Adrenal gland (tissue), 12 donors: ENCODE results near the gene ENPP1. TPM values are rescaled to one million over a fixed set of nuclear protein-coding genes. Genes with fewer than 3 reads are reported as not detected.

Source experiments
- DNase-seq, 7 donors: peaks; one replicate each; pipeline ENCODE4 v3.0.0-alpha.2; 2019 to 2020
- H3K27ac ChIP-seq, 5 donors: fragments of 200-600 bp; sonication (generic) in 4 of 5; 1 replicate in 3 of 5; 2 replicates in 2 of 5; pipeline versions ENCODE4 v1.5.1 to v1.8.0; 2016 to 2020; ENCODE audit warnings: mild to moderate bottlenecking in 1 of 5
- H3K27me3 ChIP-seq: fragments of 200-600 bp; 2 replicates; pipeline ENCODE4 v1.8.0; 2021
- H3K36me3 ChIP-seq, 2 donors: fragments of 200-600 bp; replicated peaks in 1 of 2; 1 replicate in 1 of 2; 2 replicates in 1 of 2; pipeline versions ENCODE4 v1.5.1 to v1.8.0; 2018 to 2022
- H3K4me1 ChIP-seq, 2 donors: fragments of 200-600 bp; replicated peaks in 1 of 2; 1 replicate in 1 of 2; 2 replicates in 1 of 2; pipeline versions ENCODE4 v1.5.1 to v1.8.0; 2018 to 2021
- H3K4me3 ChIP-seq, 4 donors: fragments of 200-600 bp; sonication (generic) in 3 of 4; one replicate each; pipeline ENCODE4 v1.5.1; 2016 to 2018
- H3K9me3 ChIP-seq, 3 donors: fragments of 200-600 bp; sonication (generic) in 1 of 3; replicated peaks in 1 of 3; 1 replicate in 2 of 3; 2 replicates in 1 of 3; pipeline versions ENCODE4 v1.5.1 to v1.8.0; 2016 to 2021
- POLR2A ChIP-seq, 2 donors: fragments of 450-650 bp; IDR thresholded peaks; one replicate each; pipeline ENCODE4 v1.6.1; 2017; ENCODE audit warnings: antibody characterized with exemption in 2 of 2, mild to moderate bottlenecking in 2 of 2, moderate library complexity in 1 of 2
- WGBS, 4 donors: extraction: QIAGEN DNeasy Blood & Tissue Kit in 2 of 4; methylation state at CpG; one replicate each; pipeline versions ENCODE4 v1.1.5 to v1.1.7; 2013 to 2017; 5-methylcytosine and 5-hydroxymethylcytosine counted together
- intact Hi-C, 2 donors: fragments of 100-400 bp; cut with DNase I; formaldehyde crosslinking; loops; one replicate each; pipeline versions ENCODE4 v1.14.1 to v1.15.0; 2022 to 2023
- polyA plus RNA-seq, 3 donors: library from polyadenylated mRNA; stranded (reverse); fragments of 200-250 nt in 2 of 3; fragments of 350-450 nt in 1 of 3; fragmentation: Illumina TruSeq in 1 of 3; extraction: RNeasy Lipid Tissue Mini Kit (QIAGEN cat#74804) in 1 of 3; gene quantifications; one replicate each; pipeline ENCODE4 v1.2.3, GENCODE V29; 2013 to 2014
- total RNA-seq, 9 donors: library from RNA; depleted of rRNA in 4 of 9; stranded (reverse); fragments of >200 nt in 4 of 9; fragments of 120-200 nt in 1 of 9; fragmentation: NEBNext Ultra II Directional in 1 of 9; extraction: Animal tissue kit (Norgen Biotek cat#: 25700) in 1 of 9; gene quantifications; one replicate each; pipeline versions ENCODE4 v1.1.0 to v1.2.4, GENCODE V29; 2013 to 2023
- TF ChIP-seq, protein P1 (sequence below), 6 experiments: fragments of 450-650 bp in 4 of 6; fragments of 200-600 bp in 2 of 6; sonication (generic) in 1 of 6; IDR thresholded peaks; 1 replicate in 5 of 6; 2 replicates in 1 of 6; pipeline versions ENCODE4 v1.5.1 to v1.8.0; 2016 to 2021; ENCODE audit warnings: antibody characterized with exemption in 6 of 6, mild to moderate bottlenecking in 2 of 6, moderate library complexity in 1 of 6
- donor health status: healthy with polysubstance abuse.
- donor health status: Bipolar disorder and iron deficiency.
- donor health status: DM: yes; HTN: yes; CAD: no.
- donor health status: DM: no; HTN: no; CAD: no.
- donor health status: DM: no; HTN: no; CAD: no.
- donor health status: DM: yes; HTN: yes; CAD: no.

Gene ENPP1
- total and polyA plus RNA-seq, 12 donors, result 2.1 to 44.7 (median 9.5) TPM

DNA sequence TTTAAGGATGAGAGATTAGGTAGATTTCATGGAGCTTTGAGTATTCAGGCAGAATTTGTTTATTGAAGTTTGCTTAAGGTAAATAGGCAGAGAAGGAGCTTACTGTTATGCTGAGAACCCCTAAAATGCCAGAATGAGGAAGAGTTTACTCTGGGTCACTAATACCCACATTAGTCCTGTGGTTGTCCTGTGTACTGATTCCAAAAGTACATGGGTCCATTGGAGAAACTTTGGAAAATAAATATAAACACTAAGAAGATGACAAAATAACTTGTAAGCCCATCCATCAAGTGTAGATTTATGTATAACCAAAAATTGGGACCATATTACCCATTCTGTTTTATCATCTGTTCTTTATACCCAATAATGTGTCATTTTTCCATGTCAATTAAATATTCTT lies 31.6 kb downstream of the ENPP1 start:
- no peaks in the 10 kb centered on the region for H3K4me1 ChIP-seq
- no peak for DNase-seq
- H3K9me3 ChIP-seq, result no peaks in the 10 kb centered on the region
- no peak overlapping the region for H3K27ac ChIP-seq
- no peaks in the 10 kb centered on the region for H3K36me3 ChIP-seq
- H3K4me3 ChIP-seq, result no peak overlapping the region
- no peaks in the 10 kb centered on the region for H3K27me3 ChIP-seq
- intact Hi-C loops, result no loop called here
- TF ChIP-seq POLR2A (IDR thresholded peaks at IDR 0.05), result no peak
- TF ChIP-seq, protein P1, sequence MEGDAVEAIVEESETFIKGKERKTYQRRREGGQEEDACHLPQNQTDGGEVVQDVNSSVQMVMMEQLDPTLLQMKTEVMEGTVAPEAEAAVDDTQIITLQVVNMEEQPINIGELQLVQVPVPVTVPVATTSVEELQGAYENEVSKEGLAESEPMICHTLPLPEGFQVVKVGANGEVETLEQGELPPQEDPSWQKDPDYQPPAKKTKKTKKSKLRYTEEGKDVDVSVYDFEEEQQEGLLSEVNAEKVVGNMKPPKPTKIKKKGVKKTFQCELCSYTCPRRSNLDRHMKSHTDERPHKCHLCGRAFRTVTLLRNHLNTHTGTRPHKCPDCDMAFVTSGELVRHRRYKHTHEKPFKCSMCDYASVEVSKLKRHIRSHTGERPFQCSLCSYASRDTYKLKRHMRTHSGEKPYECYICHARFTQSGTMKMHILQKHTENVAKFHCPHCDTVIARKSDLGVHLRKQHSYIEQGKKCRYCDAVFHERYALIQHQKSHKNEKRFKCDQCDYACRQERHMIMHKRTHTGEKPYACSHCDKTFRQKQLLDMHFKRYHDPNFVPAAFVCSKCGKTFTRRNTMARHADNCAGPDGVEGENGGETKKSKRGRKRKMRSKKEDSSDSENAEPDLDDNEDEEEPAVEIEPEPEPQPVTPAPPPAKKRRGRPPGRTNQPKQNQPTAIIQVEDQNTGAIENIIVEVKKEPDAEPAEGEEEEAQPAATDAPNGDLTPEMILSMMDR (IDR thresholded peaks at IDR 0.05), result no peak

DNA sequence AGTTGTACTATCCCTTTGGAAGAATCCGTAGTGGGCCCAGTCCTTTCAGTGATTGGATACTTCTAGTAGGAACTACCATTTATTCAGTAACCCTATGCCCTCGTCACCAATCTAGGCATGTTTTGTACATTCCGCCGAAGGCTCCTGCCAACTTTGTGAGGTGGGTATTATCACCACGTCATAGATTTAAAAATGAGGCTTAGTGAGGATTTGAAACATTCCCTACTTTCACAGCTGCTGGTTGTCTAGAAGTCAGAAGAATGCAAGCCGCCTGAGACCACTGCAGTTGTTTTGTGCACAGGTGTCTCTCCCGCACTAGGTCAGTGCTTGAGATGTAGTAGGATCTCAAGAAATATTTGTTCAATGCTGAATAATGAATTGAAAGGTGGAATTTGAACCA lies 32.6 kb downstream of the ENPP1 start:
- Histone ChIP-seq H3K27me3 (no peaks in the 10 kb centered on the region), H3K27ac (no peak overlapping the region), H3K36me3 (no peaks in the 10 kb centered on the region), H3K4me1 (no peaks in the 10 kb centered on the region), H3K9me3 (no peaks in the 10 kb centered on the region), H3K4me3 (no peak overlapping the region)
- 88 to 93% (median 89%) methylated on average over 7 of the region's 7 CpGs for WGBS, 4 donors
- intact Hi-C loops, result no loop called here
- DNase-seq, result no peak
- TF ChIP-seq, protein P1 (IDR thresholded peaks at IDR 0.05), result no peak
- TF ChIP-seq POLR2A (IDR thresholded peaks at IDR 0.05), result no peak

DNA sequence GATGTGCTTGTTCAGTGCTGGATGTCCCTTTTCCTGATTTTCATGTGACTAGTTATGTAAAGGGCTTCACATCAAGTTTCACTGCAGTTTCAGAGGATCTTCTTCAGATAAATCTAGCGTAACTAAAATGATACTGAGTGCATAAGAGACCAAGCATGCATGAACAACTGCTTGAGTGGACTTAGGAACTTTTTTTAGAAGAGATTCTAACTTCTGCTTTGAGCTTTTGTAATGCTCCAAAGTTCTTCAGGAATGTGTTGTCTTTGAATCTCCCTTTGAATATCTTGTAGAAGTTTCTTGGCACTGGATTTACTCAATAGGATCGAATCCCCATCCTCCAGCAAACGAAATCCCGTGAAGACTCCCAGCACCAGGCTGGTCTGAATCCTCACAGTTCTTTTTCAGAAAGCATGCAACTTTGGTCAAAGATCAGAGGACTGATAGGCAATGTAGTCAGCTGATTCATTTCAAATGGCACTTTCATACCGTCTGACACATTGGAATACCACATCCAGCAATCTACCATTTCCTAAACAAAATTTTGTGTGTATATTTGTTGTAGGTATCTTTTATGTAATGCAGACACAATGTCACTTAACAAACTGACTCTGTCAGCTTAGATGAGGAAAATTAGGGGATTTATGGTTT lies 33.2 kb downstream of the ENPP1 start:
- no peak for DNase-seq
- no peak overlapping the region for H3K4me3 ChIP-seq
- 79 to 89% (median 85%) methylated on average over 5 of the region's 5 CpGs for WGBS, 4 donors
- TF ChIP-seq POLR2A (IDR thresholded peaks at IDR 0.05), result no peak
- TF ChIP-seq, protein P1 (IDR thresholded peaks at IDR 0.05), result no peak
- intact Hi-C loops, result no loop called here
- H3K27me3 ChIP-seq, result no peaks in the 10 kb centered on the region
- H3K27ac ChIP-seq, result no peak overlapping the region
- H3K36me3 ChIP-seq, result no peaks in the 10 kb centered on the region
- no peaks in the 10 kb centered on the region for H3K9me3 ChIP-seq
- H3K4me1 ChIP-seq, result no peaks in the 10 kb centered on the region

DNA sequence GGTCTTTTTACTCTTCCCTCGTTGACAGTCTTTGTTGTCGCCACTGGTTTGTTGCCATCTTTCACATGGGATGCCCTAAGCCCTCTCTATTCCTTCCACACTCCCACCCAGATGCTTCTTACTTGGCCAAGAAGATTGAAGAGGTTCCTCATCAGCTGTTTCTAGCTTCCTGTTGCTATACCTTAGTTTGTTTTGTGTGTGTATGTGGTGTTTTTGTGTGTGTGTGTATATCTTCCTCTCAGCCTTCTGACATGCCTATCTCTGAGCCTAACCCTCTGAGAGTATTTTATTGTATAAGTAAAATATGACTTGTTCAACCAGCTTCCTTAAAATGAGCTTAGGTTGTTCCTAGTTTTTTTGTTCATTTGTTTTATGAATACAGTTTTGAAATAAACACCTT lies 35.9 kb downstream of the ENPP1 start:
- H3K27ac ChIP-seq, result no peak overlapping the region
- H3K4me3 ChIP-seq, result no peak overlapping the region
- H3K36me3 ChIP-seq, result no peaks in the 10 kb centered on the region
- no peaks in the 10 kb centered on the region for H3K9me3 ChIP-seq
- WGBS, 4 donors, result 89 to 97% (median 94%) methylated on average over 2 of the region's 2 CpGs
- no peak for TF ChIP-seq POLR2A (IDR thresholded peaks at IDR 0.05)
- TF ChIP-seq, protein P1 (IDR thresholded peaks at IDR 0.05), result no peak
- H3K27me3 ChIP-seq, result no peaks in the 10 kb centered on the region
- no peak for DNase-seq
- no peaks in the 10 kb centered on the region for H3K4me1 ChIP-seq
- intact Hi-C loops, result no loop called here
